KMS-11 (cell line): ENCODE data around the gene STRN4.
A peak's percentile ranks its signal among the peaks of the same experiment; 100 is the strongest.

Experiments used
- H2AFZ ChIP-seq: fragments of 200-600 bp; sonication (generic); 2 replicates; pipeline ENCODE4 v1.6.1; 2016; ENCODE audit warnings: antibody characterized with exemption, mixed run types, low read depth
- H3K27ac ChIP-seq: fragments of 200-600 bp; sonication (generic); 2 replicates; pipeline ENCODE4 v1.6.1; 2016; ENCODE audit warnings: mild to moderate bottlenecking, mixed run types
- H3K27me3 ChIP-seq: fragments of 200-600 bp; sonication (generic); 2 replicates; pipeline ENCODE4 v1.6.1; 2017; ENCODE audit warnings: mild to moderate bottlenecking, low read depth, mixed run types, moderate library complexity; ENCODE audit not compliant: insufficient read depth
- H3K36me3 ChIP-seq: fragments of 200-600 bp; sonication (generic); 2 replicates; pipeline ENCODE4 v1.6.1; 2017; ENCODE audit warnings: mild to moderate bottlenecking, mixed run types; ENCODE audit not compliant: insufficient read depth
- H3K4me1 ChIP-seq: fragments of 200-600 bp; sonication (generic); 2 replicates; pipeline ENCODE4 v1.6.1; 2016; ENCODE audit warnings: mild to moderate bottlenecking, low read depth, mixed run types; ENCODE audit not compliant: poor library complexity, severe bottlenecking
- H3K4me2 ChIP-seq: fragments of 200-600 bp; sonication (generic); 2 replicates; pipeline ENCODE4 v1.7.0; 2016; ENCODE audit warnings: mild to moderate bottlenecking, mixed run types
- H3K4me3 ChIP-seq: fragments of 200-600 bp; sonication (generic); IDR thresholded peaks from 2 replicates; pipeline ENCODE4 v1.6.1; 2017; ENCODE audit warnings: low read depth, low read length, mixed read lengths; ENCODE audit not compliant: insufficient read depth
- H3K79me2 ChIP-seq: fragments of 200-600 bp; sonication (generic); 2 replicates; pipeline ENCODE4 v1.6.1; 2016; ENCODE audit warnings: low read depth, mixed run types; ENCODE audit not compliant: insufficient read depth
- H3K9ac ChIP-seq: fragments of 200-600 bp; sonication (generic); 2 replicates; pipeline ENCODE4 v1.6.1; 2016; ENCODE audit warnings: mild to moderate bottlenecking, mixed run types
- H4K20me1 ChIP-seq: fragments of 200-600 bp; sonication (generic); 2 replicates; pipeline ENCODE4 v1.6.1; 2016; ENCODE audit warnings: mild to moderate bottlenecking, mixed run types; ENCODE audit not compliant: insufficient read depth
- CTCF ChIP-seq: fragments of 200-600 bp; sonication (generic); conservative IDR thresholded peaks from 2 replicates; pipeline ENCODE4 v1.6.1; 2017; ENCODE audit warnings: low read depth, mild to moderate bottlenecking, antibody characterized with exemption, low read length, moderate library complexity, mixed read lengths

STRN4 gene

GRCh38 chr19:46746281-46747057, at the start of gene STRN4:
TSS of gene STRN4 (minus strand) at chr19:46746450. CDS start at chr19:46746430, 20 bp downstream.
- Histone ChIP-seq H3K79me2 (peaks cover 49% of the 10 kb centered on the region), H3K4me2 (peak within 1 kb of the TSS; percentile 83), H3K4me3 (peak within 1 kb of the TSS; percentile 72), H3K27ac (peak within 1 kb of the TSS; percentile 76), H3K9ac (peak within 1 kb of the TSS; percentile 94), H3K36me3 (no peaks in the 10 kb centered on the region), H3K27me3 (no peaks in the 10 kb centered on the region), H4K20me1 (peaks cover 27% of the 10 kb centered on the region), H3K4me1 (peaks cover 30% of the 10 kb centered on the region), H2AFZ (peak within 1 kb of the TSS; percentile 86)
- TF ChIP-seq CTCF, result no peak

DNA sequence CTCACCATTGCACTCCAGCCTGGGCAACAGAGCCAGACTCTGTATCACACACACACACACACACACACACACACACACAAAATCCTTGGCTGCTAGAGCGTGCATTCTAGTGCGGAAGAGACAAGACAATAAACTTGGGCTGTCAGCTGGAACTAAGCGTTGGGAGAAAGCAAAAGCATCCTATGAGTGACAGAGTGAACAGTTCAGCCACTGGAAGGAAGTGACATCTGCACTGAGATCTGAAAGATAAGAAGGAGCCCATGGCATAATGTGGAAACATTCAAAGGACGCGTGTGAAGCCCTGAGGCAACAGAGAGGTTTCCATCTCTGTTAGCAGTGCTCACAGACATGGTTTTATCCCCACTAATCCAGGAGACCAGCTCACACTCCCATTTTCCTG, 45.7 kb upstream of the STRN4 start:
- H3K4me2 ChIP-seq, result no peak overlapping the region
- H3K36me3 ChIP-seq, result no peaks in the 10 kb centered on the region
- no peak overlapping the region for H2AFZ ChIP-seq
- no peaks in the 10 kb centered on the region for H3K27me3 ChIP-seq
- H3K27ac ChIP-seq, result no peak overlapping the region
- peaks cover 15% of the 10 kb centered on the region for H3K79me2 ChIP-seq
- H3K9ac ChIP-seq, result no peak overlapping the region
- peaks cover 7% of the 10 kb centered on the region for H3K4me1 ChIP-seq
- no peak overlapping the region for H3K4me3 ChIP-seq
- no peaks in the 10 kb centered on the region; the same call in 1 of the 2 replicates for H4K20me1 ChIP-seq
- TF ChIP-seq CTCF, result no peak

DNA sequence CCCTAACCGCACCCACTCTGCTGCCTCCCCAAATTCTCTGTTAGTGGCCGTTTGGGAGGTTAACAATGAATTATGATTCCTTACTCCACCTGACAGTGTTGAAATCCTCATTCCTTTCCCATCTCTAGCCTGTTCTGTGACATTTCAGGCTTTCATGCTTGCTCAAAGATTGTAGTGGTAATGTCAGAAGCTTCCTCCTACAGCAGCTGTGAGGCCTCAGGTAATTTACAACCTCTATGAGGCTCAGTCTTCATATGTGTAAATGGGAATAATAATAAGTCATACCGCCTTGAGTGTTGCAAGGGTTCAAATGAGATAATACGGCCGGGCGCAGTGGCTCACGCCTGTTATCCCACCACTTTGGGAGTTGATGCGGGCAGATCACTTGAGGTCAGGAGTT, 43.1 kb upstream of the STRN4 start:
- no peak for TF ChIP-seq CTCF
- no peak overlapping the region for H3K9ac ChIP-seq
- peaks cover 17% of the 10 kb centered on the region for H4K20me1 ChIP-seq
- no peak overlapping the region; the same call in 1 of the 2 replicates for H3K4me2 ChIP-seq
- no peaks in the 10 kb centered on the region for H3K36me3 ChIP-seq
- H3K4me3 ChIP-seq, result no peak overlapping the region
- H3K27me3 ChIP-seq, result no peaks in the 10 kb centered on the region
- H3K27ac ChIP-seq, result no peak overlapping the region
- peaks cover 13% of the 10 kb centered on the region for H3K4me1 ChIP-seq
- H2AFZ ChIP-seq, result no peak overlapping the region
- peaks cover 41% of the 10 kb centered on the region for H3K79me2 ChIP-seq

- Histone ChIP-seq H3K4me3 (no peak overlapping the region), H2AFZ (peak overlapping the region; percentile 45; the same call in 1 of the 2 replicates), H3K4me2 (peak overlapping the region; percentile 19; the same call in 1 of the 2 replicates), H3K79me2 (peaks cover 45% of the 10 kb centered on the region), H3K27ac (0 out of 2 replicates have a peak overlapping the region, but pooled peaks have one; percentile 13), H3K4me1 (peaks cover 17% of the 10 kb centered on the region), H3K36me3 (no peaks in the 10 kb centered on the region), H3K9ac (peak overlapping the region; percentile 99; the same call in 1 of the 2 replicates), H4K20me1 (peaks cover 21% of the 10 kb centered on the region), H3K27me3 (no peaks in the 10 kb centered on the region)
- TF ChIP-seq CTCF, result no peak
Measured at GRCh38 chr19:46788968-46789338, 42.7 kb upstream of the STRN4 start.
